PC-3 (cell line): Measurements from ENCODE around the gene DYNLL2. TPM values are rescaled to one million over a fixed set of nuclear protein-coding genes. Genes with fewer than 3 reads are reported as not detected.

Experiments used
- ATAC-seq: fragments of 200-7000 bp; cut with Tn5 transposase; 2 replicates; pipeline ENCODE4 v1.9.1; 2020; ENCODE audit warnings: mild to moderate bottlenecking, moderate library complexity
- BruUV-seq: library from RNA; stranded (reverse); fragments of 400-500 nt; replicated peaks from 2 replicates; lab custom pipeline; 2021; lab: Mats Ljungman, UMichigan
- CTCF ChIA-PET: fragments of 300-600 bp; sonication (Branson Sonifier 250); formaldehyde crosslinking; loops from one replicate; lab custom pipeline; 2022; ENCODE audit warnings: antibody characterized with exemption; lab: Charles Lee
- POLR2A ChIA-PET: fragments of 300-600 bp; sonication (Branson Sonifier 250); formaldehyde crosslinking; loops from one replicate; lab custom pipeline; 2022; ENCODE audit warnings: antibody characterized with exemption; ENCODE audit not compliant: unreplicated experiment; lab: Charles Lee
- DNase-seq: peaks from one replicate; pipeline ENCODE4 v3.0.0-alpha.2; 2015
- H2AFZ ChIP-seq: fragments of 300-600 bp; sonication (generic); 2 replicates; pipeline ENCODE4 v1.6.0; 2016; ENCODE audit warnings: antibody characterized with exemption, low read length
- H3F3A ChIP-seq: fragments of 300-600 bp; sonication (generic); one replicate; pipeline ENCODE4 v1.6.0; 2017; ENCODE audit warnings: antibody characterized with exemption, low read length, control low read depth, mild to moderate bottlenecking; ENCODE audit not compliant: unreplicated experiment
- H3K27ac ChIP-seq: fragments of 300-600 bp; sonication (generic); 2 replicates; pipeline ENCODE4 v1.5.1; 2016; ENCODE audit warnings: mild to moderate bottlenecking, low read length
- H3K27me3 ChIP-seq: fragments of 300-600 bp; sonication (generic); 2 replicates; pipeline ENCODE4 v1.6.1; 2016; ENCODE audit warnings: low read length, mixed read lengths
- H3K36me3 ChIP-seq: fragments of 300-600 bp; sonication (generic); 2 replicates; pipeline ENCODE4 v1.6.1; 2016; ENCODE audit warnings: low read depth, mixed run types, low read length, mixed read lengths
- H3K4me1 ChIP-seq: fragments of 300-600 bp; sonication (generic); 2 replicates; pipeline ENCODE4 v1.5.1; 2016; ENCODE audit warnings: low read length; ENCODE audit not compliant: insufficient read depth
- H3K4me2 ChIP-seq: fragments of 300-600 bp; sonication (generic); 2 replicates; pipeline ENCODE4 v1.6.0; 2016; ENCODE audit warnings: low read length
- H3K4me3 ChIP-seq: fragments of 300-600 bp; sonication (generic); 2 replicates; pipeline ENCODE4 v1.5.1; 2016; ENCODE audit warnings: mild to moderate bottlenecking, low read length, mixed read lengths
- H3K79me2 ChIP-seq: fragments of 300-600 bp; sonication (generic); 2 replicates; pipeline ENCODE4 v1.6.1; 2017; ENCODE audit warnings: low read length, mixed read lengths
- H3K9ac ChIP-seq: fragments of 300-600 bp; sonication (generic); 2 replicates; pipeline ENCODE4 v1.6.0; 2016; ENCODE audit warnings: mild to moderate bottlenecking, low read length
- H3K9me2 ChIP-seq: fragments of 300-600 bp; sonication (generic); replicated peaks from 2 replicates; pipeline ENCODE4 v1.6.1; 2016; ENCODE audit warnings: mixed run types, low read length, mixed read lengths
- H3K9me3 ChIP-seq: fragments of 300-600 bp; sonication (generic); 2 replicates; pipeline ENCODE4 v1.6.1; 2016; ENCODE audit warnings: low read length, mixed read lengths
- H4K20me1 ChIP-seq: fragments of 300-600 bp; sonication (generic); 2 replicates; pipeline ENCODE4 v1.6.1; 2016; ENCODE audit warnings: low read length, mixed read lengths
- CTCF ChIP-seq: fragments of 300-600 bp; sonication (generic); conservative IDR thresholded peaks from 2 replicates; pipeline ENCODE4 v1.5.1; 2017; ENCODE audit warnings: antibody characterized with exemption, low read depth, mild to moderate bottlenecking, low read length
- EZH2 ChIP-seq: fragments of 300-600 bp; sonication (generic); IDR thresholded peaks from one replicate; pipeline ENCODE4 v1.6.1; 2017; ENCODE audit warnings: antibody characterized with exemption, mild to moderate bottlenecking, low read length; ENCODE audit not compliant: unreplicated experiment
- EZH2phosphoT487 ChIP-seq: fragments of 300-600 bp; sonication (generic); IDR thresholded peaks from 2 replicates; pipeline ENCODE4 v1.6.1; 2018; ENCODE audit warnings: mild to moderate bottlenecking, antibody characterized with exemption, low read length, borderline replicate concordance
- intact Hi-C: fragments of 100-400 bp; cut with micrococcal nuclease; formaldehyde crosslinking; loops from 2 replicates; pipeline ENCODE4 v1.9.0; 2023
- total RNA-seq: library from RNA; depleted of rRNA; stranded (reverse); fragments of >200 nt; gene quantifications from 2 replicates; pipeline ENCODE4 v1.2.3, GENCODE V29; 2014

DYNLL2 gene
- total RNA-seq, 1 experiment from 2014 or later = 38.0 TPM

- intact Hi-C loops = no loop called here
- Histone ChIP-seq H3K9me3 (no peaks in the 10 kb centered on the region), H3F3A (no peaks in the 10 kb centered on the region), H3K4me1 (peaks cover 22% of the 10 kb centered on the region), H2AFZ (no peak overlapping the region), H4K20me1 (peaks cover 32% of the 10 kb centered on the region), H3K27ac (no peak overlapping the region), H3K36me3 (peaks cover 20% of the 10 kb centered on the region), H3K4me2 (no peak overlapping the region), H3K27me3 (peaks cover 9% of the 10 kb centered on the region; the same call in 1 of the 2 replicates), H3K9ac (no peak overlapping the region), H3K79me2 (peaks cover 34% of the 10 kb centered on the region), H3K4me3 (no peak overlapping the region), H3K9me2 (no peaks in the 10 kb centered on the region)
- BruUV-seq = no TSS peak
- POLR2A ChIA-PET = no interaction called here
- DNase-seq (no peak), ATAC-seq (no peak)
- CTCF ChIA-PET = no interaction called here
- no peak for TF ChIP-seq CTCF
- no peak for TF ChIP-seq EZH2
- TF ChIP-seq EZH2phosphoT487 = no peak
Observed at GRCh38 chr17:58081646-58082340, 1.4 kb upstream of the DYNLL2 start.

- POLR2A ChIA-PET = interaction anchor here (0.6 to 0.8 kb wide), 14 partner anchors 10 to 1881 kb away, joined by 3 to 18 read pairs (median 9); no protein-coding TSS in a partner anchor
- H3K4me3 ChIP-seq = peak overlapping the region; percentile 46
- intact Hi-C loops = no loop called here
Observed at GRCh38 chr17:58082341-58082869, 814 bp upstream of the DYNLL2 start.

More at GRCh38 chr17:58082341-58082869, 814 bp upstream of the DYNLL2 start:
- Histone ChIP-seq H3K4me2 (peak overlapping the region; percentile 77), H4K20me1 (peaks cover 38% of the 10 kb centered on the region), H3K27me3 (peaks cover 9% of the 10 kb centered on the region; the same call in 1 of the 2 replicates), H3K79me2 (peaks cover 41% of the 10 kb centered on the region), H3K27ac (no peak overlapping the region), H3K9me3 (no peaks in the 10 kb centered on the region), H3K9ac (peak overlapping the region; percentile 47), H3F3A (no peaks in the 10 kb centered on the region), H2AFZ (peak overlapping the region; percentile 92), H3K4me1 (peaks cover 22% of the 10 kb centered on the region), H3K9me2 (no peaks in the 10 kb centered on the region), H3K36me3 (peaks cover 26% of the 10 kb centered on the region)
- no TSS peak for BruUV-seq
- ATAC-seq (no peak), DNase-seq (no peak)
- no peak for TF ChIP-seq EZH2phosphoT487
- TF ChIP-seq EZH2 = no peak
- TF ChIP-seq CTCF = no peak
- CTCF ChIA-PET = interaction anchor here (1.2 kb wide), 1 partner anchor 81 kb away, joined by 4 read pairs; no protein-coding TSS in a partner anchor
